Liver (tissue), 3 donors: ENCODE results near the gene SLC7A5.

Experiments
- ATF3 ChIP-seq: IDR thresholded peaks from 2 replicates; pipeline ENCODE4 v1.6.1; 2016; ENCODE audit warnings: antibody characterized with exemption
- GABPA ChIP-seq, 2 donors: IDR thresholded peaks in 1 of 2; conservative IDR thresholded peaks in 1 of 2; 2 replicates each; pipeline ENCODE4 v1.6.1; 2016; ENCODE audit warnings: antibody characterized with exemption in 2 of 2, mild to moderate bottlenecking in 1 of 2, moderate library complexity in 1 of 2
- JUND ChIP-seq, 2 donors: IDR thresholded peaks; 2 replicates each; pipeline ENCODE4 v1.6.1; 2016; ENCODE audit warnings: antibody characterized with exemption in 2 of 2
- MAX ChIP-seq: IDR thresholded peaks from 2 replicates; pipeline ENCODE4 v1.6.1; 2016; ENCODE audit warnings: antibody characterized with exemption
- RAD21 ChIP-seq, 2 donors: IDR thresholded peaks; 2 replicates each; pipeline ENCODE4 v1.6.1; 2016; ENCODE audit warnings: antibody characterized with exemption in 2 of 2, mild to moderate bottlenecking in 2 of 2
- RXRA ChIP-seq, 2 donors: IDR thresholded peaks; 2 replicates each; pipeline ENCODE4 v1.6.1; 2017 to 2018; ENCODE audit warnings: antibody characterized with exemption in 2 of 2, mild to moderate bottlenecking in 1 of 2
- SP1 ChIP-seq: IDR thresholded peaks from 2 replicates; pipeline ENCODE4 v1.6.1; 2018; ENCODE audit warnings: antibody characterized with exemption, mild to moderate bottlenecking
- YY1 ChIP-seq: IDR thresholded peaks from 2 replicates; pipeline ENCODE4 v1.6.1; 2016; ENCODE audit warnings: antibody characterized with exemption, mild to moderate bottlenecking
- TF ChIP-seq, protein P1 (sequence below): fragments of 150-350 bp; IDR thresholded peaks from 2 replicates; pipeline ENCODE4 v1.5.1; 2017; ENCODE audit warnings: improper control_type of control experiment, low read depth, low read length; ENCODE audit not compliant: missing input control
- TF ChIP-seq, protein P2 (sequence below): IDR thresholded peaks from 2 replicates; pipeline ENCODE4 v1.6.1; 2016; ENCODE audit warnings: antibody characterized with exemption, mild to moderate bottlenecking
- TF ChIP-seq, protein P3 (sequence below): IDR thresholded peaks from 2 replicates; pipeline ENCODE4 v1.6.1; 2016; ENCODE audit warnings: antibody characterized with exemption
- donor health status: healthy.
- donor health status: healthy.

DNA sequence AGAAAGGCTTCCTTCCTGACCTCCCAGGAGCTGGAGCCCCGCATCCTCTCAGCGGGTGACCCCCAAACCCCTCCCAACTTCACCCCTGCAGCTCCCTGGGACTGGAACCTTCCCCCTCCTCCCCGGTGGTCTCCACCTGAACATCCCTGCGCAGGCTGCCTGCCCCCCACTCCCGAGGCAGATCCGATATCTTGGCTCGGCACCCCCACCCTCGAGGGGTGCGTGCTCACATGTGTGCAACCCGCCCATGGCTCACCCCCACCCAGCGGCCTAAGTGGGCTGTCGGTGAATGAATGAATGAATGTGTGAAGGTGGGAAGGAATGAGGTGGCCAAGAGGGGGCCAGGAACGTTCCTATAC, 39.7 kb downstream of the SLC7A5 start:
- TF ChIP-seq, protein P1, sequence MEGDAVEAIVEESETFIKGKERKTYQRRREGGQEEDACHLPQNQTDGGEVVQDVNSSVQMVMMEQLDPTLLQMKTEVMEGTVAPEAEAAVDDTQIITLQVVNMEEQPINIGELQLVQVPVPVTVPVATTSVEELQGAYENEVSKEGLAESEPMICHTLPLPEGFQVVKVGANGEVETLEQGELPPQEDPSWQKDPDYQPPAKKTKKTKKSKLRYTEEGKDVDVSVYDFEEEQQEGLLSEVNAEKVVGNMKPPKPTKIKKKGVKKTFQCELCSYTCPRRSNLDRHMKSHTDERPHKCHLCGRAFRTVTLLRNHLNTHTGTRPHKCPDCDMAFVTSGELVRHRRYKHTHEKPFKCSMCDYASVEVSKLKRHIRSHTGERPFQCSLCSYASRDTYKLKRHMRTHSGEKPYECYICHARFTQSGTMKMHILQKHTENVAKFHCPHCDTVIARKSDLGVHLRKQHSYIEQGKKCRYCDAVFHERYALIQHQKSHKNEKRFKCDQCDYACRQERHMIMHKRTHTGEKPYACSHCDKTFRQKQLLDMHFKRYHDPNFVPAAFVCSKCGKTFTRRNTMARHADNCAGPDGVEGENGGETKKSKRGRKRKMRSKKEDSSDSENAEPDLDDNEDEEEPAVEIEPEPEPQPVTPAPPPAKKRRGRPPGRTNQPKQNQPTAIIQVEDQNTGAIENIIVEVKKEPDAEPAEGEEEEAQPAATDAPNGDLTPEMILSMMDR, result no peak
- TF ChIP-seq GABPA (IDR thresholded peaks at IDR 0.05 in 1 of 2, conservative IDR thresholded peaks at IDR 0.05 in 1 of 2) (no peak), ATF3 (no peak), JUND (IDR thresholded peaks at IDR 0.05) (no peak), SP1 (no peak), RAD21 (IDR thresholded peaks at IDR 0.05) (no peak), YY1 (no peak), RXRA (IDR thresholded peaks at IDR 0.05) (no peak), MAX (no peak)
- TF ChIP-seq, protein P2, sequence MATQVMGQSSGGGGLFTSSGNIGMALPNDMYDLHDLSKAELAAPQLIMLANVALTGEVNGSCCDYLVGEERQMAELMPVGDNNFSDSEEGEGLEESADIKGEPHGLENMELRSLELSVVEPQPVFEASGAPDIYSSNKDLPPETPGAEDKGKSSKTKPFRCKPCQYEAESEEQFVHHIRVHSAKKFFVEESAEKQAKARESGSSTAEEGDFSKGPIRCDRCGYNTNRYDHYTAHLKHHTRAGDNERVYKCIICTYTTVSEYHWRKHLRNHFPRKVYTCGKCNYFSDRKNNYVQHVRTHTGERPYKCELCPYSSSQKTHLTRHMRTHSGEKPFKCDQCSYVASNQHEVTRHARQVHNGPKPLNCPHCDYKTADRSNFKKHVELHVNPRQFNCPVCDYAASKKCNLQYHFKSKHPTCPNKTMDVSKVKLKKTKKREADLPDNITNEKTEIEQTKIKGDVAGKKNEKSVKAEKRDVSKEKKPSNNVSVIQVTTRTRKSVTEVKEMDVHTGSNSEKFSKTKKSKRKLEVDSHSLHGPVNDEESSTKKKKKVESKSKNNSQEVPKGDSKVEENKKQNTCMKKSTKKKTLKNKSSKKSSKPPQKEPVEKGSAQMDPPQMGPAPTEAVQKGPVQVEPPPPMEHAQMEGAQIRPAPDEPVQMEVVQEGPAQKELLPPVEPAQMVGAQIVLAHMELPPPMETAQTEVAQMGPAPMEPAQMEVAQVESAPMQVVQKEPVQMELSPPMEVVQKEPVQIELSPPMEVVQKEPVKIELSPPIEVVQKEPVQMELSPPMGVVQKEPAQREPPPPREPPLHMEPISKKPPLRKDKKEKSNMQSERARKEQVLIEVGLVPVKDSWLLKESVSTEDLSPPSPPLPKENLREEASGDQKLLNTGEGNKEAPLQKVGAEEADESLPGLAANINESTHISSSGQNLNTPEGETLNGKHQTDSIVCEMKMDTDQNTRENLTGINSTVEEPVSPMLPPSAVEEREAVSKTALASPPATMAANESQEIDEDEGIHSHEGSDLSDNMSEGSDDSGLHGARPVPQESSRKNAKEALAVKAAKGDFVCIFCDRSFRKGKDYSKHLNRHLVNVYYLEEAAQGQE, result no peak
- TF ChIP-seq, protein P3, sequence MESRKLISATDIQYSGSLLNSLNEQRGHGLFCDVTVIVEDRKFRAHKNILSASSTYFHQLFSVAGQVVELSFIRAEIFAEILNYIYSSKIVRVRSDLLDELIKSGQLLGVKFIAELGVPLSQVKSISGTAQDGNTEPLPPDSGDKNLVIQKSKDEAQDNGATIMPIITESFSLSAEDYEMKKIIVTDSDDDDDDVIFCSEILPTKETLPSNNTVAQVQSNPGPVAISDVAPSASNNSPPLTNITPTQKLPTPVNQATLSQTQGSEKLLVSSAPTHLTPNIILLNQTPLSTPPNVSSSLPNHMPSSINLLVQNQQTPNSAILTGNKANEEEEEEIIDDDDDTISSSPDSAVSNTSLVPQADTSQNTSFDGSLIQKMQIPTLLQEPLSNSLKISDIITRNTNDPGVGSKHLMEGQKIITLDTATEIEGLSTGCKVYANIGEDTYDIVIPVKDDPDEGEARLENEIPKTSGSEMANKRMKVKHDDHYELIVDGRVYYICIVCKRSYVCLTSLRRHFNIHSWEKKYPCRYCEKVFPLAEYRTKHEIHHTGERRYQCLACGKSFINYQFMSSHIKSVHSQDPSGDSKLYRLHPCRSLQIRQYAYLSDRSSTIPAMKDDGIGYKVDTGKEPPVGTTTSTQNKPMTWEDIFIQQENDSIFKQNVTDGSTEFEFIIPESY, result no peak
